Neural progenitor cell (in vitro differentiated cells): ENCODE results near the gene GMDS. TPM values are rescaled to one million over a fixed set of nuclear protein-coding genes. Genes with fewer than 3 reads are reported as not detected.

Experiments used
- DNase-seq: peaks from one replicate; pipeline ENCODE4 v3.0.0-alpha.2; 2016; ENCODE audit warnings: low spot score
- H2AFZ ChIP-seq: fragments of 200-600 bp; sonication (generic); replicated peaks from 2 replicates; pipeline ENCODE4 v1.6.1; 2016; ENCODE audit warnings: antibody characterized with exemption
- H3F3A ChIP-seq: fragments of 200-600 bp; sonication (generic); 2 replicates; pipeline ENCODE4 v1.6.1; 2016; ENCODE audit warnings: antibody characterized with exemption, low read depth
- H3K27ac ChIP-seq: fragments of 200-600 bp; sonication (generic); 2 replicates; pipeline ENCODE4 v1.5.1; 2016; ENCODE audit warnings: mild to moderate bottlenecking
- H3K27me3 ChIP-seq: fragments of 200-600 bp; sonication (generic); 2 replicates; pipeline ENCODE4 v1.6.1; 2016; ENCODE audit warnings: mild to moderate bottlenecking, moderate library complexity
- H3K36me3 ChIP-seq: fragments of 200-600 bp; sonication (generic); 2 replicates; pipeline ENCODE4 v1.5.1; 2016
- H3K4me1 ChIP-seq: fragments of 200-600 bp; sonication (generic); 2 replicates; pipeline ENCODE4 v1.6.1; 2016; ENCODE audit warnings: mixed run types
- H3K4me2 ChIP-seq: fragments of 200-600 bp; sonication (generic); 2 replicates; pipeline ENCODE4 v1.6.1; 2016
- H3K4me3 ChIP-seq: fragments of 200-600 bp; sonication (generic); 2 replicates; pipeline ENCODE4 v1.5.1; 2016
- H3K79me2 ChIP-seq: fragments of 200-600 bp; sonication (generic); 2 replicates; pipeline ENCODE4 v1.6.1; 2016; ENCODE audit warnings: low read depth
- H3K9ac ChIP-seq: fragments of 200-600 bp; sonication (generic); 2 replicates; pipeline ENCODE4 v1.6.1; 2016
- H3K9me3 ChIP-seq: fragments of 200-600 bp; sonication (generic); 2 replicates; pipeline ENCODE4 v1.5.1; 2016; ENCODE audit warnings: low read depth
- H4K20me1 ChIP-seq: fragments of 200-600 bp; sonication (generic); 2 replicates; pipeline ENCODE4 v1.6.1; 2016; ENCODE audit warnings: low read depth
- H3K27ac Mint-ChIP-seq: 3 replicates; pipeline ENCODE4 v1.8.0; 2021; ENCODE audit warnings: mixed read lengths
- H3K27me3 Mint-ChIP-seq: 2 replicates; pipeline ENCODE4 v1.8.0; 2022; ENCODE audit warnings: low read depth, mild to moderate bottlenecking, inconsistent platforms, moderate library complexity, mixed read lengths; ENCODE audit not compliant: insufficient read depth
- H3K36me3 Mint-ChIP-seq: 3 replicates; pipeline ENCODE4 v1.8.0; 2021; ENCODE audit warnings: mixed read lengths
- H3K4me1 Mint-ChIP-seq: 3 replicates; pipeline ENCODE4 v1.8.0; 2021; ENCODE audit warnings: mixed read lengths
- H3K4me3 Mint-ChIP-seq: 3 replicates; pipeline ENCODE4 v1.8.0; 2021; ENCODE audit warnings: mild to moderate bottlenecking, moderate library complexity, mixed read lengths
- H3K9me3 Mint-ChIP-seq: 3 replicates; pipeline ENCODE4 v1.8.0; 2020; ENCODE audit warnings: mixed read lengths
- CTCF ChIP-seq: fragments of 200-600 bp; sonication (generic); IDR thresholded peaks from 2 replicates; pipeline ENCODE4 v1.5.1; 2017; ENCODE audit warnings: antibody characterized with exemption, mild to moderate bottlenecking
- EZH2 ChIP-seq: fragments of 200-600 bp; sonication (generic); IDR thresholded peaks from 2 replicates; pipeline ENCODE4 v1.6.1; 2017; ENCODE audit warnings: antibody characterized with exemption, mild to moderate bottlenecking, moderate library complexity
- EZH2phosphoT487 ChIP-seq: fragments of 200-600 bp; sonication (generic); IDR thresholded peaks from 2 replicates; pipeline ENCODE4 v1.6.1; 2017; ENCODE audit warnings: antibody characterized with exemption
- total RNA-seq: library from RNA; depleted of rRNA; stranded (reverse); fragments of >200 nt; gene quantifications from 2 replicates; pipeline ENCODE4 v1.2.3, GENCODE V29; 2015; ENCODE audit warnings: low replicate concordance

The GMDS gene
- total RNA-seq, 1 donor from 2014 or later, result 22.6 TPM

- no peaks in the 10 kb centered on the region for H3K79me2 ChIP-seq
- peaks cover 8% of the 10 kb centered on the region for H3F3A ChIP-seq
- Mint-ChIP-seq H3K4me1 (peaks cover 22% of the 10 kb centered on the region), H3K4me3 (no peak overlapping the region), H3K9me3 (no peaks in the 10 kb centered on the region), H3K27ac (no peak overlapping the region), H3K36me3 (no peaks in the 10 kb centered on the region), H3K27me3 (peaks cover 3% of the 10 kb centered on the region)
- DNase-seq, result no peak
- no peak overlapping the region for H3K27ac ChIP-seq
- no peaks in the 10 kb centered on the region for H3K9me3 ChIP-seq
- no peaks in the 10 kb centered on the region for H3K27me3 ChIP-seq
- TF ChIP-seq CTCF (no peak), EZH2 (no peak), EZH2phosphoT487 (no peak)
- H3K4me1 ChIP-seq, result peaks cover 16% of the 10 kb centered on the region
- H3K4me3 ChIP-seq, result no peak overlapping the region
- H4K20me1 ChIP-seq, result no peaks in the 10 kb centered on the region
- no peaks in the 10 kb centered on the region for H3K36me3 ChIP-seq
- H2AFZ ChIP-seq, result no peak overlapping the region
- no peak overlapping the region for H3K9ac ChIP-seq
- no peak overlapping the region for H3K4me2 ChIP-seq
Observed at GRCh38 chr6:1765160-1765903, 480.1 kb downstream of the GMDS start.

- peaks cover 8% of the 10 kb centered on the region for H3F3A ChIP-seq
- peaks cover 15% of the 10 kb centered on the region for H3K4me1 ChIP-seq
- H4K20me1 ChIP-seq, result no peaks in the 10 kb centered on the region
- H3K4me1 Mint-ChIP-seq, result peaks cover 21% of the 10 kb centered on the region
- H3K36me3 ChIP-seq, result no peaks in the 10 kb centered on the region
- H3K27ac Mint-ChIP-seq, result no peak overlapping the region
- no peak overlapping the region for H3K4me2 ChIP-seq
- no peak for DNase-seq
- no peak overlapping the region for H3K4me3 Mint-ChIP-seq
- no peaks in the 10 kb centered on the region for H3K27me3 ChIP-seq
- peaks cover 3% of the 10 kb centered on the region for H3K27me3 Mint-ChIP-seq
- H3K4me3 ChIP-seq, result no peak overlapping the region
- no peaks in the 10 kb centered on the region for H3K9me3 ChIP-seq
- no peak overlapping the region for H3K27ac ChIP-seq
- no peak overlapping the region for H2AFZ ChIP-seq
- H3K9ac ChIP-seq, result no peak overlapping the region
- TF ChIP-seq CTCF (no peak), EZH2 (no peak), EZH2phosphoT487 (no peak)
- H3K36me3 Mint-ChIP-seq, result no peaks in the 10 kb centered on the region
- no peaks in the 10 kb centered on the region for H3K79me2 ChIP-seq
- H3K9me3 Mint-ChIP-seq, result no peaks in the 10 kb centered on the region
Observed at GRCh38 chr6:1764397-1764987, 480.9 kb downstream of the GMDS start.

GRCh38 chr6:1763404-1763803, 482.0 kb downstream of the GMDS start:
- Histone ChIP-seq H3K27me3 (no peaks in the 10 kb centered on the region), H2AFZ (no peak overlapping the region), H3K27ac (no peak overlapping the region), H3K79me2 (no peaks in the 10 kb centered on the region), H3K4me3 (no peak overlapping the region), H3F3A (peaks cover 8% of the 10 kb centered on the region), H3K4me1 (peaks cover 9% of the 10 kb centered on the region), H3K36me3 (no peaks in the 10 kb centered on the region), H3K9ac (no peak overlapping the region), H3K4me2 (no peak overlapping the region), H3K9me3 (no peaks in the 10 kb centered on the region), H4K20me1 (no peaks in the 10 kb centered on the region)
- Mint-ChIP-seq H3K4me1 (peaks cover 21% of the 10 kb centered on the region), H3K27ac (no peak overlapping the region), H3K9me3 (no peaks in the 10 kb centered on the region), H3K4me3 (no peak overlapping the region), H3K36me3 (no peaks in the 10 kb centered on the region), H3K27me3 (no peaks in the 10 kb centered on the region)
- no peak for DNase-seq
- TF ChIP-seq CTCF, result no peak
- TF ChIP-seq EZH2phosphoT487, result no peak
- TF ChIP-seq EZH2, result no peak
